Loucy (cell line): ENCODE measurements around the gene SP140L.

Experiments used
- H2AFZ ChIP-seq: fragments of 200-600 bp; sonication (generic); 2 replicates; pipeline ENCODE4 v1.6.0; 2016; ENCODE audit warnings: antibody characterized with exemption, mild to moderate bottlenecking, low read length, moderate library complexity
- H3F3A ChIP-seq: fragments of 200-600 bp; 2 replicates; pipeline ENCODE4 v1.6.0; 2016; ENCODE audit warnings: antibody characterized with exemption, low read depth, mild to moderate bottlenecking
- H3K27me3 ChIP-seq: fragments of 200-600 bp; sonication (generic); 2 replicates; pipeline ENCODE4 v1.6.1; 2014; ENCODE audit warnings: low read length, mild to moderate bottlenecking; ENCODE audit not compliant: insufficient read depth, poor library complexity, severe bottlenecking
- H3K36me3 ChIP-seq: fragments of 200-600 bp; sonication (generic); 2 replicates; pipeline ENCODE4 v1.6.1; 2016; ENCODE audit warnings: low read length; ENCODE audit not compliant: insufficient read depth
- H3K4me1 ChIP-seq: fragments of 200-600 bp; sonication (generic); 2 replicates; pipeline ENCODE4 v1.5.1; 2014; ENCODE audit warnings: low read length, mild to moderate bottlenecking; ENCODE audit not compliant: insufficient read depth, poor library complexity, severe bottlenecking
- H3K4me2 ChIP-seq: fragments of 200-600 bp; sonication (generic); 2 replicates; pipeline ENCODE4 v1.6.0; 2014; ENCODE audit warnings: antibody characterized with exemption, low read length, low read depth, mild to moderate bottlenecking; ENCODE audit not compliant: poor library complexity, severe bottlenecking
- H3K4me3 ChIP-seq: fragments of 200-600 bp; sonication (generic); 2 replicates; pipeline ENCODE4 v1.5.1; 2014; ENCODE audit warnings: low read length, mild to moderate bottlenecking, mixed read lengths; ENCODE audit not compliant: poor library complexity, severe bottlenecking
- H3K79me2 ChIP-seq: fragments of 200-600 bp; sonication (generic); 2 replicates; pipeline ENCODE4 v1.6.1; 2014; ENCODE audit warnings: low read length; ENCODE audit not compliant: insufficient read depth
- H3K9ac ChIP-seq: fragments of 200-600 bp; sonication (generic); 2 replicates; pipeline ENCODE4 v1.6.0; 2014; ENCODE audit warnings: mild to moderate bottlenecking, low read depth, low read length, moderate library complexity; ENCODE audit not compliant: poor library complexity, severe bottlenecking
- H3K9me2 ChIP-seq: fragments of 200-600 bp; sonication (generic); replicated peaks from 2 replicates; pipeline ENCODE4 v1.6.1; 2016; ENCODE audit warnings: low read depth, low read length, mixed read lengths
- H3K9me3 ChIP-seq: fragments of 200-600 bp; sonication (generic); 2 replicates; pipeline ENCODE4 v1.6.1; 2014; ENCODE audit warnings: mild to moderate bottlenecking, antibody characterized with exemption, low read length, low read depth; ENCODE audit not compliant: insufficient read depth
- H4K20me1 ChIP-seq: fragments of 200-600 bp; sonication (generic); 2 replicates; pipeline ENCODE4 v1.6.0; 2014; ENCODE audit warnings: antibody characterized with exemption, low read length, mild to moderate bottlenecking; ENCODE audit not compliant: insufficient read depth, poor library complexity, severe bottlenecking
- CTCF ChIP-seq: fragments of 200-600 bp; sonication (generic); conservative IDR thresholded peaks from 2 replicates; pipeline ENCODE4 v1.5.1; 2014; ENCODE audit warnings: mild to moderate bottlenecking, antibody characterized with exemption, low read length
- EZH2phosphoT487 ChIP-seq: fragments of 200-600 bp; IDR thresholded peaks from 2 replicates; pipeline ENCODE4 v1.6.1; 2018; ENCODE audit warnings: antibody characterized with exemption, mild to moderate bottlenecking, moderate library complexity, borderline replicate concordance

The SP140L gene

GRCh38 chr2:230360028-230360427 lies 33.0 kb downstream of the SP140L start:
- H3K4me3 ChIP-seq: no peak overlapping the region
- H4K20me1 ChIP-seq: no peaks in the 10 kb centered on the region

GRCh38 chr2:230362030-230362691 lies 35.2 kb downstream of the SP140L start:
- no peaks in the 10 kb centered on the region for H3K9me2 ChIP-seq
- H3K36me3 ChIP-seq: peaks cover 45% of the 10 kb centered on the region; the same call in 1 of the 2 replicates
- TF ChIP-seq EZH2phosphoT487 (no peak), CTCF (no peak)
- H3K9me3 ChIP-seq: no peaks in the 10 kb centered on the region
- H4K20me1 ChIP-seq: no peaks in the 10 kb centered on the region
- H3F3A ChIP-seq: no peaks in the 10 kb centered on the region
- H2AFZ ChIP-seq: no peak overlapping the region
- peaks cover 9% of the 10 kb centered on the region for H3K4me1 ChIP-seq
- no peaks in the 10 kb centered on the region for H3K27me3 ChIP-seq
- no peak overlapping the region for H3K4me3 ChIP-seq
- H3K9ac ChIP-seq: no peak overlapping the region
- H3K79me2 ChIP-seq: no peaks in the 10 kb centered on the region
- H3K4me2 ChIP-seq: no peak overlapping the region

More at GRCh38 chr2:230360028-230360427, 33.0 kb downstream of the SP140L start:
- Histone ChIP-seq H3K9me2 (no peaks in the 10 kb centered on the region), H3K9ac (no peak overlapping the region), H2AFZ (no peak overlapping the region), H3K4me1 (peaks cover 9% of the 10 kb centered on the region), H3K79me2 (no peaks in the 10 kb centered on the region), H3F3A (no peaks in the 10 kb centered on the region), H3K4me2 (no peak overlapping the region), H3K27me3 (no peaks in the 10 kb centered on the region), H3K9me3 (no peaks in the 10 kb centered on the region), H3K36me3 (peaks cover 45% of the 10 kb centered on the region; the same call in 1 of the 2 replicates)
- no peak for TF ChIP-seq EZH2phosphoT487
- TF ChIP-seq CTCF: no peak

GRCh38 chr2:230382108-230382507 lies 55.1 kb downstream of the SP140L start:
- H3K4me3 ChIP-seq: no peak overlapping the region
- peaks cover 11% of the 10 kb centered on the region; the same call in 1 of the 2 replicates for H3K36me3 ChIP-seq
- H3K27me3 ChIP-seq: no peaks in the 10 kb centered on the region
- TF ChIP-seq CTCF: no peak
- TF ChIP-seq EZH2phosphoT487: no peak
- no peaks in the 10 kb centered on the region for H3K4me1 ChIP-seq
- no peaks in the 10 kb centered on the region for H3K79me2 ChIP-seq
- H3F3A ChIP-seq: no peaks in the 10 kb centered on the region
- H2AFZ ChIP-seq: no peak overlapping the region
- H4K20me1 ChIP-seq: no peaks in the 10 kb centered on the region
- no peaks in the 10 kb centered on the region for H3K9me2 ChIP-seq
- H3K9ac ChIP-seq: no peak overlapping the region
- H3K4me2 ChIP-seq: no peak overlapping the region
- H3K9me3 ChIP-seq: no peaks in the 10 kb centered on the region
